Calu3 (cell line): Measurements from ENCODE around the gene RERE. TPM values are rescaled to one million over a fixed set of nuclear protein-coding genes. Genes with fewer than 3 reads are reported as not detected.

Experiments used
- BruUV-seq: library from RNA; stranded (reverse); fragments of 400-500 nt; replicated peaks from 2 replicates; lab custom pipeline; 2021; lab: Mats Ljungman, UMichigan
- CTCF ChIA-PET: fragments of 300-600 bp; sonication (Branson Sonifier 250); formaldehyde crosslinking; loops from one replicate; lab custom pipeline; 2022; ENCODE audit warnings: antibody characterized with exemption; lab: Charles Lee
- DNase-seq: peaks from one replicate; pipeline ENCODE4 v3.0.0; 2022
- H3K27ac Mint-ChIP-seq: one replicate; pipeline ENCODE4 v1.8.0; 2022; ENCODE audit warnings: mixed read lengths; ENCODE audit not compliant: unreplicated experiment
- H3K27me3 Mint-ChIP-seq: one replicate; pipeline ENCODE4 v1.8.0; 2022; ENCODE audit warnings: mixed read lengths; ENCODE audit not compliant: unreplicated experiment
- H3K36me3 Mint-ChIP-seq: one replicate; pipeline ENCODE4 v1.8.0; 2022; ENCODE audit warnings: mild to moderate bottlenecking, moderate library complexity, mixed read lengths; ENCODE audit not compliant: insufficient read depth, unreplicated experiment
- H3K4me1 Mint-ChIP-seq: one replicate; pipeline ENCODE4 v1.8.0; 2022; ENCODE audit warnings: mild to moderate bottlenecking, low read depth, mixed read lengths; ENCODE audit not compliant: unreplicated experiment
- H3K4me3 Mint-ChIP-seq: one replicate; pipeline ENCODE4 v1.8.0; 2022; ENCODE audit warnings: mild to moderate bottlenecking, low read depth, moderate library complexity, mixed read lengths; ENCODE audit not compliant: unreplicated experiment
- H3K9me3 Mint-ChIP-seq: one replicate; pipeline ENCODE4 v1.8.0; 2022; ENCODE audit warnings: low read depth, mixed read lengths; ENCODE audit not compliant: unreplicated experiment
- CTCF ChIP-seq: fragments of 200-600 bp; IDR thresholded peaks from one replicate; pipeline ENCODE4 v1.8.0; 2022; ENCODE audit warnings: antibody characterized with exemption; ENCODE audit not compliant: unreplicated experiment
- intact Hi-C: fragments of 100-400 bp; cut with micrococcal nuclease; formaldehyde crosslinking; loops from one replicate; pipeline ENCODE4 v1.10.0; 2022; ENCODE audit not compliant: unreplicated experiment
- total RNA-seq: library from RNA; stranded (reverse); gene quantifications from 2 replicates; pipeline ENCODE4 v1.2.3, GENCODE V29; 2022

Gene RERE
- total RNA-seq, 1 experiment from 2014 or later: 45.9 TPM

DNA sequence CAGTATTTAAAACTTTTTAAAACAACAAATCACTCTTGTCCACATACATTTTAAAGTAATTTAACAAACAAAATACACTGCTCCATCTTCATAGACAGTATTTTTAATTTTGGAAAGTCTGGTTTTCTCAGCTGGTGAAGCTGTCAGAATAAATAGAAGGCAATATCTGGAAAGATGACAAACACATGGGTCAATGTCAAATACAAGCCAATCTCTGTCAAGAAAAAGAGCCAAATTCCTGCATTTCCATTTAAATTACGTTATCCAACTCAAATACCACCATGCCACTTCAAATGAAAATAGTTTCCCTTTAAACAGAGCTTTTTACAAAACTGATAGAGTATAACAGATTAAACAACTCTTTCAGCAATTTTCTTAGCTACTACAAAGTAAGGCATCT, 176.5 kb downstream of the RERE start:
- Mint-ChIP-seq H3K27me3 (no peaks in the 10 kb centered on the region), H3K36me3 (no peaks in the 10 kb centered on the region), H3K4me1 (peaks cover 8% of the 10 kb centered on the region), H3K27ac (no peak overlapping the region), H3K4me3 (no peak overlapping the region), H3K9me3 (no peaks in the 10 kb centered on the region)
- DNase-seq: no peak
- TF ChIP-seq CTCF: no peak
- intact Hi-C loops: no loop called here
- BruUV-seq: no TSS peak
- CTCF ChIA-PET: no interaction called here

- CTCF ChIA-PET: interaction anchor here (0.6 kb wide), 1 partner anchor 10 kb away, joined by 5 read pairs; no protein-coding TSS in a partner anchor
- no peaks in the 10 kb centered on the region for H3K36me3 Mint-ChIP-seq
- H3K4me1 Mint-ChIP-seq: peaks cover 8% of the 10 kb centered on the region
- no TSS peak for BruUV-seq
- H3K9me3 Mint-ChIP-seq: no peaks in the 10 kb centered on the region
- no peak overlapping the region for H3K4me3 Mint-ChIP-seq
- no peaks in the 10 kb centered on the region for H3K27me3 Mint-ChIP-seq
- intact Hi-C loops: no loop called here
- no peak for DNase-seq
- no peak for TF ChIP-seq CTCF
- no peak overlapping the region for H3K27ac Mint-ChIP-seq
Measured at GRCh38 chr1:8639148-8639547, 178.3 kb downstream of the RERE start.

- Mint-ChIP-seq H3K4me3 (no peak overlapping the region), H3K27ac (no peak overlapping the region), H3K36me3 (no peaks in the 10 kb centered on the region), H3K9me3 (no peaks in the 10 kb centered on the region), H3K4me1 (no peaks in the 10 kb centered on the region), H3K27me3 (no peaks in the 10 kb centered on the region)
- TF ChIP-seq CTCF: no peak
- CTCF ChIA-PET: no interaction called here
- BruUV-seq: no TSS peak
- DNase-seq: no peak
- intact Hi-C loops: no loop called here
Measured at GRCh38 chr1:8633741-8634501, 183.5 kb downstream of the RERE start.

GRCh38 chr1:8632102-8632501, 185.3 kb downstream of the RERE start:
- no TSS peak for BruUV-seq
- DNase-seq: no peak
- H3K4me1 Mint-ChIP-seq: peaks cover 3% of the 10 kb centered on the region
- no peak for TF ChIP-seq CTCF
- CTCF ChIA-PET: no interaction called here
- no peaks in the 10 kb centered on the region for H3K9me3 Mint-ChIP-seq
- no peak overlapping the region for H3K4me3 Mint-ChIP-seq
- intact Hi-C loops: no loop called here
- H3K36me3 Mint-ChIP-seq: no peaks in the 10 kb centered on the region
- H3K27ac Mint-ChIP-seq: no peak overlapping the region
- no peaks in the 10 kb centered on the region for H3K27me3 Mint-ChIP-seq
